Stomach (tissue), 4 donors: ENCODE measurements around the gene ZNF19.

Experiments
- EP300 ChIP-seq: sonication (generic); formaldehyde crosslinking; IDR thresholded peaks from one replicate; pipeline ENCODE4 v1.6.1; 2017; ENCODE audit warnings: antibody characterized with exemption
- POLR2A ChIP-seq, 4 donors: fragments of 450-650 bp; IDR thresholded peaks; one replicate each; pipeline ENCODE4 v1.6.1; 2016; ENCODE audit warnings: antibody characterized with exemption in 4 of 4, control low read depth in 2 of 4, mild to moderate bottlenecking in 1 of 4, moderate library complexity in 1 of 4
- POLR2AphosphoS5 ChIP-seq, 3 donors: sonication (generic); formaldehyde crosslinking; IDR thresholded peaks; one replicate each; pipeline ENCODE4 v1.6.1; 2016; ENCODE audit warnings: antibody characterized with exemption in 3 of 3

GRCh38 chr16:71460236-71460635 is 28.9 kb downstream of the ZNF19 start:
- TF ChIP-seq POLR2A (IDR thresholded peaks at IDR 0.05) (no peak), POLR2AphosphoS5 (IDR thresholded peaks at IDR 0.05) (no peak), EP300 (no peak)
